GM10248 (cell line): Measurements from ENCODE around the gene ARHGAP36.
A peak's percentile ranks its signal among the peaks of the same experiment; 100 is the strongest.

Experiments used
- CTCF ChIA-PET: fragments of 300-600 bp; sonication (Branson Sonifier 250); formaldehyde crosslinking; extraction: SDS; loops from one replicate; lab custom pipeline; 2021; ENCODE audit warnings: antibody characterized with exemption; lab: Yijun Ruan, JAX
- POLR2A ChIA-PET: fragments of 350-650 bp; sonication (Branson Sonifier 250); formaldehyde crosslinking; extraction: SDS; loops from one replicate; lab custom pipeline; 2020; ENCODE audit warnings: antibody characterized with exemption; lab: Yijun Ruan, JAX
- DNase-seq: peaks from one replicate; pipeline ENCODE4 v3.0.0; 2012; ENCODE audit errors: extremely low spot score
- CTCF ChIP-seq: IDR thresholded peaks from 2 replicates; pipeline ENCODE4 v1.5.1; 2012; ENCODE audit warnings: mild to moderate bottlenecking, low read depth; ENCODE audit errors: extremely low read depth, missing control alignments, control extremely low read depth

Gene ARHGAP36

DNA sequence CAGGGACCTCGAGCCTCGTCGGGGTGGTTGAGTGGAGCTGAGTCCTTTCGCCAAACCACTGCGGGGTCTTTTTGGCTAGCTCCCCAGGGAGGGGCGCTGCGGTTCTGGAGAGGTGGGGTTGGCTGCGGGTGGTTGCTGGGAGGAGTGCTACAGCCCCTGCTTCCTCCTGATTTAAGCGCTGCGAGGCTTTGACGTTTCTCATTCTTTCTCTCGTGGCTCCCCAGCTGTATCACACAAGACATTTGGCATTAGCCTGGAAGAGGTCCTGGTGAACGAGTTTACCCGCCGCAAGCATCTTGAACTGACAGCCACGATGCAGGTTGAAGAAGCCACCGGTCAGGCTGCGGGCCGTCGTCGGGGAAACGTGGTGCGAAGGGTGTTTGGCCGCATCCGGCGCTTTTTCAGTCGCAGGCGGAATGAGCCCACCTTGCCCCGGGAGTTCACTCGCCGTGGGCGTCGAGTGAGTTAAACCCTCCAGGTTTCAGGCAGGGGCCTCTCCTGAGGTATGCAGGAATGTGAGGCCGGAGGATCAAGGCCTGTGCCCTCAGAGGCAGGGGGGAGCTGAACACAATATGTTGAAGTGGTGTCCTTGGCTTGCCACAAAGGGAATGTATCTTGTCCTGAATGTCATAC is 25.5 kb downstream of the ARHGAP36 start:
- POLR2A ChIA-PET: no interaction called here
- CTCF ChIA-PET: no interaction called here
- peak; percentile 3 for DNase-seq
- TF ChIP-seq CTCF: no peak

- DNase-seq: peak; percentile 2
- TF ChIP-seq CTCF: no peak
- CTCF ChIA-PET: interaction anchor here (1.1 kb wide), 1 partner anchor 18 kb away, joined by 3 read pairs; no protein-coding TSS in a partner anchor
- POLR2A ChIA-PET: no interaction called here
Observed at GRCh38 chrX:131084145-131084544, 26.0 kb downstream of the ARHGAP36 start.

DNA sequence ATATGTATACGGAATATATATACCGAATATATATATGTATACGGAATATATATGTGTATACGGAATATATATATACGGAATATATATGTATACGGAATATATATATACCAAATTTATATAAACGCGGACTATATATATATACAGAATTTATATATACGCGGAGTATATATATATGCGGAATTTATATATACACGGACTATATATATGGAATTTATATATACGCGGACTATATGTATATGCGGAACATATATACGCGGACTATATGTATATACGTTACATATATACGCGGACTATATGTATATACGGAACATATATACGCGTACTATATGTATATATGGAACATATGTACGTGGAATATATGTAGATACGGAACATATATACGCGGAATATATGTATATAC is 78.6 kb downstream of the ARHGAP36 start:
- DNase-seq: no peak
- no peak for TF ChIP-seq CTCF
- ChIA-PET CTCF (no interaction called here), POLR2A (no interaction called here)

DNA sequence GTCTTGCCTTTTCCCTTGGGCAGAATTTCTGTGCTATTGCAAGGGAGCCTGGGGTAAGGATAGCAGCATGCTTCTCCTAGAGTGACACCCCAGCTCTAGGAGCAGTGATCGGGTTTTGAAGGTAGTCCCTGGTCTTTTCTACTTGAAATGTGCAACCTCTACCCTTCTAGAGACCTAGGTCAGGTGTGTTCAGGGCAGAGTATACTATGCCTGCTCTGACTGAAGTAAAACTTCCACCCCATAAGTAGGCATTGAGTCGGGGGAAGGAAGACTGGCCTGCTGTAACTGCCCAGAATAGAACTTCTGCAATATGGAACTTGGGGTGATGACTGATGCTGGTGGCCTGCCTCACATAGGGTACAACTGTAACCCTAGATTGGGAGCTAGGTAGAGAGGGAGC is 80.9 kb downstream of the ARHGAP36 start:
- no peak for TF ChIP-seq CTCF
- CTCF ChIA-PET: no interaction called here

More for the DNA sequence above, 80.9 kb downstream of the ARHGAP36 start:
- POLR2A ChIA-PET: no interaction called here
- DNase-seq: no peak
